NCI-H2081 (cell line): ENCODE data around the gene RFX7.
"Not testable (repeated sequence)": the region's sequence is repeated elsewhere in the genome, so short reads cannot be mapped to it uniquely, and the experiment has no call there.

Experiments used
- DNase-seq, 2 experiments: peaks; one replicate each; lab custom pipeline; 2025; lab: John Stamatoyannopoulos, UW

RFX7 gene

GRCh38 chr15:56243163-56244037 lies at the start of gene RFX7:
Gene RFX7, minus strand, starts transcription at chr15:56243879. Its CDS starts 594 bp downstream, at chr15:56243285.
- peak; percentile 82 to 84 for DNase-seq

- no peak for DNase-seq
Measured at GRCh38 chr15:56292546-56293316, 49.1 kb upstream of the RFX7 start.

- no peak for DNase-seq
Measured at GRCh38 chr15:56291741-56292140, 48.1 kb upstream of the RFX7 start.

- no peak for DNase-seq
Measured at GRCh38 chr15:56286213-56286612, 42.5 kb upstream of the RFX7 start.

- DNase-seq, result no peak
Measured at GRCh38 chr15:56281145-56281544, 37.5 kb upstream of the RFX7 start.

- no peak for DNase-seq
Measured at GRCh38 chr15:56273724-56274123, 30.0 kb upstream of the RFX7 start.

GRCh38 chr15:56272454-56272853 lies 28.8 kb upstream of the RFX7 start:
- DNase-seq, result no peak

GRCh38 chr15:56266465-56266864 lies 22.8 kb upstream of the RFX7 start:
- not testable (repeated sequence) for DNase-seq

GRCh38 chr15:56261854-56262509 lies 18.3 kb upstream of the RFX7 start:
- DNase-seq, result no peak

GRCh38 chr15:56257306-56257705 lies 13.6 kb upstream of the RFX7 start:
- not testable (repeated sequence) for DNase-seq

GRCh38 chr15:56254265-56254664 lies 10.6 kb upstream of the RFX7 start:
- no peak for DNase-seq

GRCh38 chr15:56252386-56252785 lies 8.7 kb upstream of the RFX7 start:
- DNase-seq, result no peak

GRCh38 chr15:56251315-56252095 lies 7.8 kb upstream of the RFX7 start:
- DNase-seq, result no peak

GRCh38 chr15:56250626-56251025 lies 6.9 kb upstream of the RFX7 start:
- no peak for DNase-seq

GRCh38 chr15:56249092-56249491 lies 5.4 kb upstream of the RFX7 start:
- DNase-seq, result peak; percentile 49 to 70

- no peak for DNase-seq
Measured at GRCh38 chr15:56248311-56248992, 4.8 kb upstream of the RFX7 start.

- DNase-seq, result no peak
Measured at GRCh38 chr15:56247266-56247665, 3.6 kb upstream of the RFX7 start.

GRCh38 chr15:56245871-56246814 lies 2.5 kb upstream of the RFX7 start:
- DNase-seq, result peak; percentile 88 to 93

- DNase-seq, result peak; percentile 17 to 64
Measured at GRCh38 chr15:56244811-56245576, 1.3 kb upstream of the RFX7 start.
